HepG2 (cell line): ENCODE results near the gene CTDNEP1. TPM values are rescaled to one million over a fixed set of nuclear protein-coding genes. Genes with fewer than 3 reads are reported as not detected.

Source experiments
- ARNT2 ChIP-seq: sonication (generic); formaldehyde crosslinking; IDR thresholded peaks from 2 replicates; pipeline ENCODE4 v1.8.0; 2022; ENCODE audit warnings: mild to moderate bottlenecking, low read depth, missing genetic modification reagents, moderate library complexity
- CEBPB ChIP-seq: IDR thresholded peaks from 2 replicates; pipeline ENCODE4 v1.6.1; 2011; ENCODE audit warnings: low read depth, low read length, improper control_type of control experiment, borderline replicate concordance
- KAT8 ChIP-seq: IDR thresholded peaks from 2 replicates; pipeline ENCODE4 v1.6.1; 2016; ENCODE audit warnings: missing genetic modification reagents, missing compliant biosample characterization
- KLF15 ChIP-seq: sonication (generic); formaldehyde crosslinking; IDR thresholded peaks from 2 replicates; pipeline ENCODE4 v1.8.1; 2023; ENCODE audit warnings: borderline replicate concordance, mild to moderate bottlenecking, inconsistent platforms, missing genetic modification reagents, mixed read lengths
- NAIF1 ChIP-seq: sonication (generic); formaldehyde crosslinking; IDR thresholded peaks from 2 replicates; pipeline ENCODE4 v1.5.0; 2020; ENCODE audit warnings: mild to moderate bottlenecking, missing genetic modification reagents, borderline replicate concordance
- PPARG ChIP-seq: conservative IDR thresholded peaks from 2 replicates; pipeline ENCODE4 v1.6.1; 2016; ENCODE audit warnings: missing biosample characterization, missing genetic modification reagents
- RBM22 ChIP-seq: fragments of 200-400 bp; formaldehyde crosslinking; optimal IDR thresholded peaks from 2 replicates; pipeline ENCODE3; 2017; ENCODE audit warnings: mild to moderate bottlenecking, low read length, moderate library complexity
- REL ChIP-seq: sonication (generic); formaldehyde crosslinking; conservative IDR thresholded peaks from 2 replicates; pipeline ENCODE4 v1.8.0; 2022; ENCODE audit warnings: mild to moderate bottlenecking, missing genetic modification reagents, moderate library complexity
- RFX3 ChIP-seq: IDR thresholded peaks from 2 replicates; pipeline ENCODE4 v1.6.1; 2016; ENCODE audit warnings: missing biosample characterization, missing genetic modification reagents
- SRSF4 ChIP-seq: fragments of 200-400 bp; formaldehyde crosslinking; IDR thresholded peaks from one replicate; pipeline ENCODE4 v1.6.1; 2018; ENCODE audit warnings: mild to moderate bottlenecking, low read depth, low read length, moderate library complexity; ENCODE audit not compliant: poor library complexity, severe bottlenecking
- STAG1 ChIP-seq: sonication (generic); formaldehyde crosslinking; IDR thresholded peaks from 2 replicates; pipeline ENCODE4 v1.4.0; 2020; ENCODE audit warnings: missing genetic modification reagents
- TMF1 ChIP-seq: sonication (generic); formaldehyde crosslinking; IDR thresholded peaks from 2 replicates; pipeline ENCODE4 v1.8.1; 2022; ENCODE audit warnings: low read depth, missing genetic modification reagents
- ZBTB7A ChIP-seq: sonication (generic); formaldehyde crosslinking; IDR thresholded peaks from 2 replicates; pipeline ENCODE4 v1.8.0; 2022; ENCODE audit warnings: mild to moderate bottlenecking, missing genetic modification reagents
- ZNF10 ChIP-seq: sonication (generic); formaldehyde crosslinking; IDR thresholded peaks from 2 replicates; pipeline ENCODE4 v1.4.0; 2020; ENCODE audit warnings: mild to moderate bottlenecking, low read depth, missing genetic modification reagents, borderline replicate concordance
- ZSCAN9 ChIP-seq: IDR thresholded peaks from 2 replicates; pipeline ENCODE4 v1.6.1; 2016; ENCODE audit warnings: borderline replicate concordance
- polyA plus RNA-seq, 8 experiments: library from polyadenylated mRNA; depleted of rRNA in 3 of 8; stranded (reverse) in 7 of 8; unstranded in 1 of 8; fragments of >200 nt; fragmentation: Illumina TruSeq in 4 of 8; extraction: Trizol in 4 of 8; gene quantifications; 2 replicates each; pipeline versions ENCODE4 v1.2.1 to v1.2.3, GENCODE V29; 2011 to 2016; ENCODE audit warnings: low read depth in 4 of 8, missing spikeins in 1 of 8, mixed read lengths in 1 of 8; ENCODE audit not compliant: insufficient read depth in 1 of 8
- total RNA-seq, 5 experiments: library from RNA; depleted of rRNA; stranded (reverse); fragments of >200 nt; fragmentation: Illumina TruSeq; extraction: Trizol; gene quantifications; 2 replicates each; pipeline ENCODE4 v1.2.3, GENCODE V29; 2016; ENCODE audit warnings: low read depth in 1 of 5
- TF ChIP-seq, protein P1 (sequence below): fragments of 450-650 bp; IDR thresholded peaks from 2 replicates; pipeline ENCODE4 v1.6.1; 2016
- TF ChIP-seq, protein P2 (sequence below): sonication (generic); formaldehyde crosslinking; IDR thresholded peaks from 2 replicates; pipeline ENCODE4 v1.4.0; 2020; ENCODE audit warnings: mild to moderate bottlenecking, missing genetic modification reagents
- TF ChIP-seq, protein P3 (sequence below): sonication (generic); formaldehyde crosslinking; conservative IDR thresholded peaks from 2 replicates; pipeline ENCODE4 v1.4.0; 2020; ENCODE audit warnings: missing genetic modification reagents
- TF ChIP-seq, protein P4 (sequence below): sonication (generic); formaldehyde crosslinking; IDR thresholded peaks from 2 replicates; pipeline ENCODE4 v1.5.0; 2020; ENCODE audit warnings: mild to moderate bottlenecking, low read depth, missing genetic modification reagents, borderline replicate concordance
- TF ChIP-seq, protein P5 (sequence below): sonication (generic); formaldehyde crosslinking; IDR thresholded peaks from 2 replicates; pipeline ENCODE4 v1.5.1; 2020; ENCODE audit warnings: missing genetic modification reagents, mild to moderate bottlenecking, borderline replicate concordance

The CTDNEP1 gene
- total and polyA plus RNA-seq, 2 of the 13 experiments (the other 11 are each of a cell fraction or from before 2014, with no cell fraction given): 19.8 to 118 TPM

DNA sequence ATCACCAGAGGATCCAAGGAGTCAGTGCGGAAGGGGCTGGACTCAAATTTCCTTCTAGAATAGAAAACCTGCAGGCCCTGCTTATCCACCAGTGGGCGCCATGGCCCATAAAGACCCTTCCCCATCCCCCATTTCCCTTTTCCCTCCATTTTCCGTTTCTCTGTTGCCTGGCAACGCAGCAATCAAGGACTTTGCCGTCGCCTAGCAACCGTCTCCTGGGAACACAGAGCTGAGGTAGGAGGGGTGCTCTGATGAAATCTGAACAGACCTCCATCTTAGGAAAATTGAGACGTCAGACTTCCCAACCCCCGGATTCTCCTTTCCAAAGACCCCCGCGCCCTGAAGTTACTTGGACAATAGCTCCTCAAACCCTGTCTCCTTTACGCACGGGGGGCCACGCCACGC, 37.6 kb downstream of the CTDNEP1 start (continued):
- TF ChIP-seq, protein P1, sequence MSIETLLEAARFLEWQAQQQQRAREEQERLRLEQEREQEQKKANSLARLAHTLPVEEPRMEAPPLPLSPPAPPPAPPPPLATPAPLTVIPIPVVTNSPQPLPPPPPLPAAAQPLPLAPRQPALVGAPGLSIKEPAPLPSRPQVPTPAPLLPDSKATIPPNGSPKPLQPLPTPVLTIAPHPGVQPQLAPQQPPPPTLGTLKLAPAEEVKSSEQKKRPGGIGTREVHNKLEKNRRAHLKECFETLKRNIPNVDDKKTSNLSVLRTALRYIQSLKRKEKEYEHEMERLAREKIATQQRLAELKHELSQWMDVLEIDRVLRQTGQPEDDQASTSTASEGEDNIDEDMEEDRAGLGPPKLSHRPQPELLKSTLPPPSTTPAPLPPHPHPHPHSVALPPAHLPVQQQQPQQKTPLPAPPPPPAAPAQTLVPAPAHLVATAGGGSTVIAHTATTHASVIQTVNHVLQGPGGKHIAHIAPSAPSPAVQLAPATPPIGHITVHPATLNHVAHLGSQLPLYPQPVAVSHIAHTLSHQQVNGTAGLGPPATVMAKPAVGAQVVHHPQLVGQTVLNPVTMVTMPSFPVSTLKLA: no peak
- 0 out of 2 replicates have a peak, but pooled peaks have one; percentile 22 for TF ChIP-seq ZSCAN9 (CRISPR knock-in tag)
- 0 out of 2 replicates have a peak, but pooled peaks have one; percentile 11 for TF ChIP-seq NAIF1 (CRISPR knock-in tag)
- TF ChIP-seq, protein P2, sequence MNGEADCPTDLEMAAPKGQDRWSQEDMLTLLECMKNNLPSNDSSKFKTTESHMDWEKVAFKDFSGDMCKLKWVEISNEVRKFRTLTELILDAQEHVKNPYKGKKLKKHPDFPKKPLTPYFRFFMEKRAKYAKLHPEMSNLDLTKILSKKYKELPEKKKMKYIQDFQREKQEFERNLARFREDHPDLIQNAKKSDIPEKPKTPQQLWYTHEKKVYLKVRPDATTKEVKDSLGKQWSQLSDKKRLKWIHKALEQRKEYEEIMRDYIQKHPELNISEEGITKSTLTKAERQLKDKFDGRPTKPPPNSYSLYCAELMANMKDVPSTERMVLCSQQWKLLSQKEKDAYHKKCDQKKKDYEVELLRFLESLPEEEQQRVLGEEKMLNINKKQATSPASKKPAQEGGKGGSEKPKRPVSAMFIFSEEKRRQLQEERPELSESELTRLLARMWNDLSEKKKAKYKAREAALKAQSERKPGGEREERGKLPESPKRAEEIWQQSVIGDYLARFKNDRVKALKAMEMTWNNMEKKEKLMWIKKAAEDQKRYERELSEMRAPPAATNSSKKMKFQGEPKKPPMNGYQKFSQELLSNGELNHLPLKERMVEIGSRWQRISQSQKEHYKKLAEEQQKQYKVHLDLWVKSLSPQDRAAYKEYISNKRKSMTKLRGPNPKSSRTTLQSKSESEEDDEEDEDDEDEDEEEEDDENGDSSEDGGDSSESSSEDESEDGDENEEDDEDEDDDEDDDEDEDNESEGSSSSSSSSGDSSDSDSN: no peak
- TF ChIP-seq, protein P3, sequence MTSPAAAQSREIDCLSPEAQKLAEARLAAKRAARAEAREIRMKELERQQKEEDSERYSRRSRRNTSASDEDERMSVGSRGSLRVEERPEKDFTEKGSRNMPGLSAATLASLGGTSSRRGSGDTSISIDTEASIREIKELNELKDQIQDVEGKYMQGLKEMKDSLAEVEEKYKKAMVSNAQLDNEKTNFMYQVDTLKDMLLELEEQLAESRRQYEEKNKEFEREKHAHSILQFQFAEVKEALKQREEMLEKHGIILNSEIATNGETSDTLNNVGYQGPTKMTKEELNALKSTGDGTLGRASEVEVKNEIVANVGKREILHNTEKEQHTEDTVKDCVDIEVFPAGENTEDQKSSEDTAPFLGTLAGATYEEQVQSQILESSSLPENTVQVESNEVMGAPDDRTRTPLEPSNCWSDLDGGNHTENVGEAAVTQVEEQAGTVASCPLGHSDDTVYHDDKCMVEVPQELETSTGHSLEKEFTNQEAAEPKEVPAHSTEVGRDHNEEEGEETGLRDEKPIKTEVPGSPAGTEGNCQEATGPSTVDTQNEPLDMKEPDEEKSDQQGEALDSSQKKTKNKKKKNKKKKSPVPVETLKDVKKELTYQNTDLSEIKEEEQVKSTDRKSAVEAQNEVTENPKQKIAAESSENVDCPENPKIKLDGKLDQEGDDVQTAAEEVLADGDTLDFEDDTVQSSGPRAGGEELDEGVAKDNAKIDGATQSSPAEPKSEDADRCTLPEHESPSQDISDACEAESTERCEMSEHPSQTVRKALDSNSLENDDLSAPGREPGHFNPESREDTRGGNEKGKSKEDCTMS (CRISPR knock-in tag): no peak
- 0 out of 2 replicates have a peak, but pooled peaks have one; percentile 45 for TF ChIP-seq REL
- TF ChIP-seq ARNT2 (CRISPR knock-in tag): 0 out of 2 replicates have a peak, but pooled peaks have one; percentile 14
- no peak for TF ChIP-seq ZNF10 (CRISPR knock-in tag)
- TF ChIP-seq RFX3 (CRISPR knock-in tag): peak; percentile 94
- TF ChIP-seq KLF15 (CRISPR knock-in tag): no peak
- TF ChIP-seq STAG1 (CRISPR knock-in tag): peak; percentile 44
- no peak for TF ChIP-seq SRSF4
- TF ChIP-seq CEBPB: 0 out of 2 replicates have a peak, but pooled peaks have one; percentile 9
- TF ChIP-seq, protein P4, sequence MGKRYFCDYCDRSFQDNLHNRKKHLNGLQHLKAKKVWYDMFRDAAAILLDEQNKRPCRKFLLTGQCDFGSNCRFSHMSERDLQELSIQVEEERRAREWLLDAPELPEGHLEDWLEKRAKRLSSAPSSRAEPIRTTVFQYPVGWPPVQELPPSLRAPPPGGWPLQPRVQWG (CRISPR knock-in tag): no peak
- no peak for TF ChIP-seq KAT8 (CRISPR knock-in tag)
- TF ChIP-seq PPARG: peak; percentile 82
- peak; percentile 99 for TF ChIP-seq RBM22
- TF ChIP-seq TMF1 (CRISPR knock-in tag): no peak
- TF ChIP-seq ZBTB7A (CRISPR knock-in tag): peak; percentile 66; the same call in 1 of the 2 replicates
- TF ChIP-seq, protein P5, sequence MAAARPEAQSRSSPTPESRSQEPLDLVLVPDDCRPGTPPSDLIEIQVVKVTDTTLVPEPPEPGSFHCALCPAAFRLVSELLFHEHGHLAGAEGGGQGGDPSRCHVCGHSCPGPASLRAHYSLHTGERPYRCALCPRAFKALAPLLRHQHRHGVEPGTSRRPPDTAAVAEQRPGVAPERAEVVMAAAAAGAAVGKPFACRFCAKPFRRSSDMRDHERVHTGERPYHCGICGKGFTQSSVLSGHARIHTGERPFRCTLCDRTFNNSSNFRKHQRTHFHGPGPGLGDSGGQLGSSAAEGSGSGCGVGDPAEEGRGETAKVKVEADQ (CRISPR knock-in tag): no peak
